ENCODE results near the gene DENND1C. TPM values are rescaled to one million over a fixed set of nuclear protein-coding genes. Genes with fewer than 3 reads are reported as not detected.

The DENND1C gene
- total RNA-seq, 2 experiments from 2014 or later, result 40.9 to 68.3 TPM

GRCh38 chr19:6443986-6444385, 37.6 kb downstream of the DENND1C start:
- no peak overlapping the region for H2AFZ ChIP-seq (ENCODE audit: low read length)
- no peak overlapping the region for H3K4me2 ChIP-seq (ENCODE audit: low read length)
- H3K4me3 ChIP-seq (ENCODE audit: low read depth, low read length, poor library complexity, severe bottlenecking), result no peak overlapping the region
- H3K79me2 ChIP-seq (ENCODE audit: insufficient read depth, low read depth, low read length), result no peaks in the 10 kb centered on the region
- no TSS peak for BruUV-seq (replicated peaks)
- intact Hi-C loops (cut with micrococcal nuclease; ENCODE audit: unreplicated experiment), result no loop called here
- peaks cover 41% of the 10 kb centered on the region for H3K36me3 ChIP-seq (ENCODE audit: insufficient read depth, low read length)
- no peaks in the 10 kb centered on the region for H4K20me1 ChIP-seq (ENCODE audit: insufficient read depth, low read length)
- H3K4me1 ChIP-seq (ENCODE audit: insufficient read depth, low read length, poor library complexity, severe bottlenecking), result no peaks in the 10 kb centered on the region
- H3K9me3 ChIP-seq (ENCODE audit: low read length), result no peaks in the 10 kb centered on the region
- TF ChIP-seq EZH2phosphoT487 (IDR thresholded peaks at IDR 0.05; ENCODE audit: borderline replicate concordance, low read depth, low read length) (no peak), CTCF (conservative IDR thresholded peaks at IDR 0.05; ENCODE audit: low read length) (no peak)
- CTCF ChIA-PET (ENCODE audit: unreplicated experiment), result no interaction called here
- POLR2A ChIA-PET, result no interaction called here
- DNase-seq (ENCODE audit: low spot score), result no peak
- H3K9me2 ChIP-seq (ENCODE audit: insufficient read depth, low read length), result no peaks in the 10 kb centered on the region
- H3K27ac ChIP-seq (ENCODE audit: low read depth, low read length, poor library complexity, severe bottlenecking), result no peak overlapping the region

DNA sequence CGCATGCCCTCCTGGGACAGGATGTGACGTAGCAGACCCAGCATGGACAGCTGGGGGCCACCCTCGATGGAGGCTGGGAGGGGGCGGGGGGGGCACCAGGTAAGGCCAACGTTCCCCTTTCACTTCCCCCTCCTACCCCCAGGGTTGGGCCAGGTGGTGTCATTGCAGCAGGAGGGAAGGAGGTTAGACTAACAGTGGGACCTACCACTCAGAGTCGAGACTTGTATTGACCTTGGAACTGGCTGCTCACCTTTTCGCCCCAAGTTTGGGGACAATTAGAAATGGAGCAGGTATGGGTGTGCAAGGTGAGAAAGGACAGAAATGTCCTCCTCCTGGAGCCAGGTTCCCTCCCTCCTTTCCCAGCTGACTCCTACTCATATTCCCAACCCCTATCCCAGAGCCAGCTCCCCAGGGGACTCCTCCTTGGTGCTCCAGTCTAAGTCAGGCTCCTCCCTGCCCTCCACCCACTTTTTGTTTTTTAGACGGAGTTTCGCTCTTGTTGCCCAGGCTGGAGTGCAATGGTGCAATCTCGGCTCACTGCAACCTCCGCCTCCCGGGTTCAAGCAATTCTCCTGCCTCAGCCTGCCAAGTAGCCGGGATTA, 39.4 kb downstream of the DENND1C start:
- Histone ChIP-seq H3K4me2 (ENCODE audit: low read length) (no peak overlapping the region), H4K20me1 (ENCODE audit: insufficient read depth, low read length) (no peaks in the 10 kb centered on the region), H3K9me3 (ENCODE audit: low read length) (no peaks in the 10 kb centered on the region), H3K9me2 (ENCODE audit: insufficient read depth, low read length) (no peaks in the 10 kb centered on the region), H3K27ac (ENCODE audit: low read depth, low read length, poor library complexity, severe bottlenecking) (no peak overlapping the region), H3K4me3 (ENCODE audit: low read depth, low read length, poor library complexity, severe bottlenecking) (no peak overlapping the region), H3K36me3 (ENCODE audit: insufficient read depth, low read length) (peaks cover 34% of the 10 kb centered on the region), H3K4me1 (ENCODE audit: insufficient read depth, low read length, poor library complexity, severe bottlenecking) (no peaks in the 10 kb centered on the region), H3K79me2 (ENCODE audit: insufficient read depth, low read depth, low read length) (no peaks in the 10 kb centered on the region), H2AFZ (ENCODE audit: low read length) (no peak overlapping the region)
- TF ChIP-seq EZH2phosphoT487 (IDR thresholded peaks at IDR 0.05; ENCODE audit: borderline replicate concordance, low read depth, low read length), result no peak
- no peak for TF ChIP-seq CTCF (conservative IDR thresholded peaks at IDR 0.05; ENCODE audit: low read length)
- DNase-seq (ENCODE audit: low spot score), result no peak
- POLR2A ChIA-PET, result no interaction called here
- BruUV-seq (replicated peaks), result no TSS peak
- intact Hi-C loops (cut with micrococcal nuclease; ENCODE audit: unreplicated experiment), result no loop called here
- CTCF ChIA-PET (ENCODE audit: unreplicated experiment), result no interaction called here

GRCh38 chr19:6440905-6441304, 40.7 kb downstream of the DENND1C start:
- Histone ChIP-seq H2AFZ (ENCODE audit: low read length) (no peak overlapping the region), H4K20me1 (ENCODE audit: insufficient read depth, low read length) (no peaks in the 10 kb centered on the region), H3K79me2 (ENCODE audit: insufficient read depth, low read depth, low read length) (no peaks in the 10 kb centered on the region), H3K9me3 (ENCODE audit: low read length) (no peaks in the 10 kb centered on the region), H3K36me3 (ENCODE audit: insufficient read depth, low read length) (peaks cover 22% of the 10 kb centered on the region), H3K4me3 (ENCODE audit: low read depth, low read length, poor library complexity, severe bottlenecking) (no peak overlapping the region), H3K27ac (ENCODE audit: low read depth, low read length, poor library complexity, severe bottlenecking) (no peak overlapping the region), H3K9me2 (ENCODE audit: insufficient read depth, low read length) (no peaks in the 10 kb centered on the region), H3K4me2 (ENCODE audit: low read length) (no peak overlapping the region), H3K4me1 (ENCODE audit: insufficient read depth, low read length, poor library complexity, severe bottlenecking) (no peaks in the 10 kb centered on the region)
- intact Hi-C loops (cut with micrococcal nuclease; ENCODE audit: unreplicated experiment), result no loop called here
- BruUV-seq (replicated peaks), result no TSS peak
- ChIA-PET POLR2A (no interaction called here), CTCF (ENCODE audit: unreplicated experiment) (no interaction called here)
- TF ChIP-seq CTCF (conservative IDR thresholded peaks at IDR 0.05; ENCODE audit: low read length) (no peak), EZH2phosphoT487 (IDR thresholded peaks at IDR 0.05; ENCODE audit: borderline replicate concordance, low read depth, low read length) (no peak)
- no peak for DNase-seq (ENCODE audit: low spot score)

All from OCI-LY7 (cell line).